Vagina (tissue), 2 donors: ENCODE measurements around the gene APBB2. TPM values are rescaled to one million over a fixed set of nuclear protein-coding genes. Genes with fewer than 3 reads are reported as not detected.

Source experiments
- DNase-seq, 2 donors: peaks; one replicate each; pipeline ENCODE4 v3.0.0-alpha.2; 2017; ENCODE audit errors: extremely low spot score in 2 of 2
- H3K27ac ChIP-seq: fragments of 200-600 bp; sonication (generic); one replicate; pipeline ENCODE4 v1.5.1; 2019
- H3K27me3 ChIP-seq: fragments of 200-600 bp; sonication (generic); one replicate; pipeline ENCODE4 v1.5.1; 2019
- H3K36me3 ChIP-seq, 2 donors: fragments of 200-600 bp; sonication (generic); one replicate each; pipeline ENCODE4 v1.5.1; 2017 to 2019
- H3K4me1 ChIP-seq: fragments of 200-600 bp; sonication (generic); one replicate; pipeline ENCODE4 v1.5.1; 2019
- H3K4me3 ChIP-seq, 2 donors: fragments of 200-600 bp; sonication (generic); 1 replicate in 1 of 2; 2 replicates in 1 of 2; pipeline ENCODE4 v1.5.1; 2016 to 2019
- H3K9me3 ChIP-seq: fragments of 200-600 bp; sonication (generic); one replicate; pipeline ENCODE4 v1.5.1; 2019
- POLR2A ChIP-seq, 2 donors: fragments of 450-650 bp; IDR thresholded peaks; one replicate each; pipeline ENCODE4 v1.6.1; 2017; ENCODE audit warnings: antibody characterized with exemption in 2 of 2, mild to moderate bottlenecking in 2 of 2, moderate library complexity in 2 of 2
- POLR2AphosphoS5 ChIP-seq, 2 donors: sonication (generic); formaldehyde crosslinking; IDR thresholded peaks; one replicate each; pipeline ENCODE4 v1.9.0; 2017; ENCODE audit warnings: antibody characterized with exemption in 2 of 2, mild to moderate bottlenecking in 2 of 2, low read depth in 1 of 2; ENCODE audit not compliant: insufficient read depth in 1 of 2
- intact Hi-C: fragments of 100-400 bp; cut with DNase I; formaldehyde crosslinking; loops from one replicate; pipeline ENCODE4 v1.15.1; 2023
- total RNA-seq: library from RNA; depleted of rRNA; stranded (reverse); fragments of >200 nt; gene quantifications from one replicate; pipeline ENCODE4 v1.2.3, GENCODE V29; 2016
- TF ChIP-seq, protein P1 (sequence below), 3 experiments: fragments of 450-650 bp in 2 of 3; fragments of 200-600 bp in 1 of 3; sonication (generic) in 1 of 3; IDR thresholded peaks; one replicate each; pipeline ENCODE4 v1.5.1; 2017 to 2019; ENCODE audit warnings: antibody characterized with exemption in 3 of 3, mild to moderate bottlenecking in 2 of 3, moderate library complexity in 2 of 3

APBB2 gene
- 68.8 TPM for total RNA-seq

DNA sequence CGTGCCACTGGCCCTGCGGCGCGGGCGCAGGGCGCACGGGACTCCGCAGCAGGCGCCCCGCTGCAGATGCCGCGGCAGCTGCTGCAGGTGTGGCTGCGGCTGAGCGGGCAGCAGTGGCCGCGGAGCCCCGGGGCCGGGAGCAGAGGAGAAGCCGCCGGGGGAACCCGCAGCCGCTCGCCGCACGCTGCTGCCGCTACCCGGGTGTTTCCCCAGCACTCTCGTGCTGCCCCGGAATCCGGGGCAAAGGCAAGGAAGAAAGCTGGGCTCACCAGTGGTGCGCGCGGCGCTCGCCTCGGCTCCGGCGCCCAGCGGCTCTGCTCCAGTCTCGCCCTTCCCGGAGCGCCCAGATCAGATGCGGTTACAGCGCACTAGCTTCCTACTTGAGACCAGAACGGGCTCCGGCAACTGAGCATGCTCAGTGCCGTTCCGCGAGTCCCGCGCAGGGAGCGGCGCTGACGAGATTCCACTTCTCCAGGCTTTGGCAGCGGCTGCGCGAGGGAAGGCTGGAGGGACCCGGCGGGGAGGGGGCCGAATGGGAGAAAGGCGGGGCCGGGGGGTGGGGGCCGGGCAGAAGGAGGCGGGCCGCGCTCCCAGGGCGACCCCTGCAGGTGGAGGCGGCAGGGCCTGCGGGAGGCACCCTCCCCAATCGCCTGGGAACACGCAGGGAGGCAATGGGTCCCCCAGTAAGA is at the start of gene APBB2:
TSS of gene APBB2 (minus strand) at position 407 of the 689 bp plus-strand sequence. CDS start 181,288 bp downstream, outside the sequence.
- H3K4me1 ChIP-seq: peaks cover 33% of the 10 kb centered on the region
- peak within 1 kb of the TSS; percentile 92 for H3K27ac ChIP-seq
- intact Hi-C loops: loop anchor here (5.0 kb wide), 2 partner anchors 237 to 287 kb away; no protein-coding TSS in a partner anchor
- peak in 1 of 2 donors; percentile 95 for DNase-seq
- peak within 1 kb of the TSS; percentile 91 to 95 for H3K4me3 ChIP-seq
- H3K36me3 ChIP-seq: no peaks in the 10 kb centered on the region
- TF ChIP-seq POLR2AphosphoS5 (IDR thresholded peaks at IDR 0.05; ENCODE audit: insufficient read depth in 1 of 2, low read depth in 1 of 2) (peak; percentile 80 to 89), POLR2A (IDR thresholded peaks at IDR 0.05) (peak in 1 of 2 donors; percentile 80)
- TF ChIP-seq, protein P1, sequence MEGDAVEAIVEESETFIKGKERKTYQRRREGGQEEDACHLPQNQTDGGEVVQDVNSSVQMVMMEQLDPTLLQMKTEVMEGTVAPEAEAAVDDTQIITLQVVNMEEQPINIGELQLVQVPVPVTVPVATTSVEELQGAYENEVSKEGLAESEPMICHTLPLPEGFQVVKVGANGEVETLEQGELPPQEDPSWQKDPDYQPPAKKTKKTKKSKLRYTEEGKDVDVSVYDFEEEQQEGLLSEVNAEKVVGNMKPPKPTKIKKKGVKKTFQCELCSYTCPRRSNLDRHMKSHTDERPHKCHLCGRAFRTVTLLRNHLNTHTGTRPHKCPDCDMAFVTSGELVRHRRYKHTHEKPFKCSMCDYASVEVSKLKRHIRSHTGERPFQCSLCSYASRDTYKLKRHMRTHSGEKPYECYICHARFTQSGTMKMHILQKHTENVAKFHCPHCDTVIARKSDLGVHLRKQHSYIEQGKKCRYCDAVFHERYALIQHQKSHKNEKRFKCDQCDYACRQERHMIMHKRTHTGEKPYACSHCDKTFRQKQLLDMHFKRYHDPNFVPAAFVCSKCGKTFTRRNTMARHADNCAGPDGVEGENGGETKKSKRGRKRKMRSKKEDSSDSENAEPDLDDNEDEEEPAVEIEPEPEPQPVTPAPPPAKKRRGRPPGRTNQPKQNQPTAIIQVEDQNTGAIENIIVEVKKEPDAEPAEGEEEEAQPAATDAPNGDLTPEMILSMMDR (IDR thresholded peaks at IDR 0.05): peak in 1 of 3 experiments; percentile 93
- H3K9me3 ChIP-seq: no peaks in the 10 kb centered on the region
- H3K27me3 ChIP-seq: no peaks in the 10 kb centered on the region

DNA sequence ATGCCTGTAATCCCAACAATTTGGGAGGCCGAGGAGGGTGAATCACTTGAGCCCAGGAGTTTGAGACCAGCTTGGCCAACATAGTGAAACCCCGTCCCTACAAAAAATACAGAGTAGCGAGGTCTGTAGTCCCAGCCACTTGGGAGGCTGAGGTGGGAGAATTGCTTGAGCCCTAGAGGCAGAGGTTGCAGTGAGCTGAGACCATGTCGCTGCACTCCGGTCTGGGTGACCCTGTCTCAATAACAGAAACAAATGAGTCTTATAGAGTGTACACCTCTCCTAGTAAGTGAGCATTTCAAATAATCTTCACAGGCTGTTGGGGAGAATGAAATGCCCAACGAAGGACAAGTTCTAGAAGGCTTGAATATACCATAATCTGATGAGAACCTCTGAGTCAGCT is 47.9 kb upstream of the APBB2 start:
- intact Hi-C loops: no loop called here

DNA sequence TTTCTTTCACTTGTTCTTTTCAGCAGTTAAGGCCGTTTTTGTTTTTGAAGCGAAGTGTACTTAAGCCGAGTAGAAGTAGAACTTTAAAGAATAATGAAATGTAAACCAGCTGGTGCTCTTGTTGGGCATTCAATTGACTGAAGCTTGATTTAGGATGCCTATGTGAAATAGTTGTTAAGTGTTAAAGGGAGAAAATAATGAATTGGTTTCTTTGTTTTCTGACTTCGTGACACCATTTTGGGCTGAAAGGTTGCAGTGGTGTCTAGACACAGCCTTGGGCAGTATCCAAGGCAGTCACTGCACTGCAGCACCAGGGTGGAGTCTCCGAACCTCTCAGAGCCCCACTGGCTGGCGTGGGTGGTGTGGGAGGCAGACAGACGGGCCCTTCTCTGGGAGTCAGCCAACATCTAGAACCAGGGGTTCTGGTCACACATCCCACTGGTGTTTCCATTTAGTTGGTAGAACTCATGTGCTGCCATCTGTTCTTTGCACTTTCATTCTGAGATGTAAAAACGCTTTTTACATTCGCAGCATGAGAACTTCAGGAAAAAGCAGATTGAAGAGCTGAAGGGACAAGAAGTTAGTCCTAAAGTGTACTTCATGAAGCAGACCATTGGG is 45.9 kb upstream of the APBB2 start:
- no peak overlapping the region for H3K27ac ChIP-seq
- intact Hi-C loops: no loop called here
- no peaks in the 10 kb centered on the region for H3K27me3 ChIP-seq
- peaks cover 22% of the 10 kb centered on the region for H3K4me1 ChIP-seq
- TF ChIP-seq, protein P1 (IDR thresholded peaks at IDR 0.05): no peak
- TF ChIP-seq POLR2AphosphoS5 (IDR thresholded peaks at IDR 0.05; ENCODE audit: insufficient read depth in 1 of 2, low read depth in 1 of 2): no peak
- TF ChIP-seq POLR2A (IDR thresholded peaks at IDR 0.05): no peak
- no peak for DNase-seq
- H3K9me3 ChIP-seq: no peaks in the 10 kb centered on the region
- peaks cover 0 to 15% of the 10 kb centered on the region in 2 donors for H3K36me3 ChIP-seq
- H3K4me3 ChIP-seq: no peak overlapping the region

More for the DNA sequence above, 47.9 kb upstream of the APBB2 start:
- Histone ChIP-seq H3K4me3 (no peak overlapping the region), H3K36me3 (peaks cover 0 to 15% of the 10 kb centered on the region in 2 donors), H3K4me1 (peaks cover 15% of the 10 kb centered on the region), H3K27ac (no peak overlapping the region), H3K9me3 (no peaks in the 10 kb centered on the region), H3K27me3 (no peaks in the 10 kb centered on the region)
- no peak for DNase-seq
- no peak for TF ChIP-seq POLR2A (IDR thresholded peaks at IDR 0.05)
- TF ChIP-seq POLR2AphosphoS5 (IDR thresholded peaks at IDR 0.05; ENCODE audit: insufficient read depth in 1 of 2, low read depth in 1 of 2): no peak
- TF ChIP-seq, protein P1 (IDR thresholded peaks at IDR 0.05): no peak

DNA sequence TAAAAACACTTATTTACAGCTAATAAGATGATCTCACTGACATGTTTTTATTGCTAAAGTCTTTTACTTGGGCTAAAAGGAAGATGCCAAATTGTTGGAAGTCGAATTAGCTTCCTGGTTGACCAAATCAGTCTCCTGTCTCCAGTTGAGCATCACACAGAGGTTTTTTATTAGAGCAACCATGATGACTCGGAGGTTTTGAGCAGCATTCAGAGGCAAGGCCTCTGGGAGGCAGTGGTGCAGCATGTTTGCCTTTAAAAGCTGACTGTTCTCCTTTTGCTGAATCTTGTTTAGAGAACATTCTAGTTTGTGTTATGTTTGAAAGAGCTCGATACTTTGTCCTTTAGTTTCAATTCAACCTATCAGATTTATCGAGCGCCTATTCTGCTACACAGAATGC is 44.4 kb upstream of the APBB2 start:
- Histone ChIP-seq H3K36me3 (peaks cover 0 to 10% of the 10 kb centered on the region in 2 donors), H3K4me1 (peaks cover 22% of the 10 kb centered on the region), H3K9me3 (no peaks in the 10 kb centered on the region), H3K4me3 (no peak overlapping the region), H3K27me3 (no peaks in the 10 kb centered on the region), H3K27ac (no peak overlapping the region)
- intact Hi-C loops: no loop called here
- DNase-seq: no peak
- TF ChIP-seq POLR2AphosphoS5 (IDR thresholded peaks at IDR 0.05; ENCODE audit: insufficient read depth in 1 of 2, low read depth in 1 of 2) (no peak), POLR2A (IDR thresholded peaks at IDR 0.05) (no peak)
- TF ChIP-seq, protein P1 (IDR thresholded peaks at IDR 0.05): no peak

DNA sequence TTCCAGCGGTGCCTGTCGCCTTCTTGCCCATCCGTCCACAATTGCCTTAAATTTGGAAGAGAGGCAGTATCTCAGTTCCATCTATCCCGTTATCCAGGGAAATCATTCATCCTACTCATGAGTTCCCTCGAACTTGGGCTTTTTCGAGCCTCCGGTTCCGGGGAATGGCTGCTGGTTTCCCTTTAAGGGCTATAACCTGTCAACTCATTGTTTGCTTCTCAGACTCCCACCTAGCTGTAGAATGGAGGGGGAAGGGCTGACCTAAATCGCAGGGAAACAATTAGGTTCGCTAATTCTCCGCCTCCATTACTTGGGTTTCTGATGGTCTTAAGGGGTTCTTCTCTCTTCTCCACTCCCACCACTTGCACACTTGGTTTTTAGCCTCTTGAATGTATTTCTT is 43.6 kb upstream of the APBB2 start:
- H3K27ac ChIP-seq: peak overlapping the region; percentile 14
- H3K36me3 ChIP-seq: peaks cover 0 to 7% of the 10 kb centered on the region in 2 donors
- peaks cover 22% of the 10 kb centered on the region for H3K4me1 ChIP-seq
- intact Hi-C loops: no loop called here
- no peaks in the 10 kb centered on the region for H3K9me3 ChIP-seq
- no peak for DNase-seq
- no peaks in the 10 kb centered on the region for H3K27me3 ChIP-seq
- TF ChIP-seq POLR2A (IDR thresholded peaks at IDR 0.05): no peak
- TF ChIP-seq POLR2AphosphoS5 (IDR thresholded peaks at IDR 0.05; ENCODE audit: insufficient read depth in 1 of 2, low read depth in 1 of 2): no peak
- TF ChIP-seq, protein P1 (IDR thresholded peaks at IDR 0.05): no peak
- peak overlapping the region; percentile 45 to 55 for H3K4me3 ChIP-seq
